HCT116 (cell line): ENCODE data around the gene CTBP2. TPM values are rescaled to one million over a fixed set of nuclear protein-coding genes. Genes with fewer than 3 reads are reported as not detected.

Experiments
- ATAC-seq: fragments of 200-7000 bp; cut with Tn5 transposase; 2 replicates; pipeline ENCODE4 v1.9.1; 2020; ENCODE audit warnings: mild to moderate bottlenecking, moderate library complexity
- BruUV-seq: library from RNA; stranded (reverse); fragments of 400-500 nt; replicated peaks from 2 replicates; lab custom pipeline; 2021; lab: Mats Ljungman, UMichigan
- CTCF ChIA-PET: fragments of 300-600 bp; sonication (Branson Sonifier 250); formaldehyde crosslinking; loops from one replicate; lab custom pipeline; 2021; ENCODE audit warnings: antibody characterized with exemption; lab: Charles Lee
- POLR2A ChIA-PET: fragments of 300-600, 350-600 bp; sonication (Branson Sonifier 250); formaldehyde crosslinking; loops from one replicate; lab custom pipeline; 2021; ENCODE audit warnings: antibody characterized with exemption; lab: Charles Lee
- RAD21 ChIA-PET, 2 experiments: fragments of 300-600 bp; sonication (Branson Sonifier 250); formaldehyde crosslinking; loops; one replicate each; lab custom pipeline; 2023; ENCODE audit warnings: low total read pairs in 2 of 2; ENCODE audit not compliant: uncharacterized antibody in 2 of 2, unreplicated experiment in 2 of 2, low non-redundant PET in 1 of 2; lab: Charles Lee
- DNase-seq: peaks from one replicate; pipeline ENCODE4 v3.0.0-alpha.2; 2010; ENCODE audit warnings: low read depth, low spot score
- H2AFZ ChIP-seq: fragments of 200-600 bp; shearing (Covaris generic), sonication (generic); 2 replicates; pipeline ENCODE4 v1.6.1; 2017; ENCODE audit warnings: low read depth, mixed run types, mixed read lengths, antibody characterized with exemption, low read length; ENCODE audit not compliant: poor library complexity, severe bottlenecking
- H3K27ac ChIP-seq: 2 replicates; pipeline ENCODE4 v1.5.1; 2012; ENCODE audit warnings: low read depth, low read length
- H3K27me3 ChIP-seq: fragments of 200-600 bp; sonication (generic); 2 replicates; pipeline ENCODE4 v1.6.1; 2016; ENCODE audit warnings: mixed run types, low read length, mixed read lengths; ENCODE audit not compliant: insufficient read depth
- H3K36me3 ChIP-seq, 2 experiments: fragments of 200-500 bp in 1 of 2; fragments of 200-600 bp in 1 of 2; sonication (Bioruptor generic) in 1 of 2; sonication (generic) in 1 of 2; 2 replicates each; pipeline versions ENCODE4 v1.5.1 to v1.6.1; 2014 to 2016; ENCODE audit warnings: low read length in 2 of 2, inconsistent platforms in 1 of 2, mixed read lengths in 1 of 2, mixed run types in 1 of 2; ENCODE audit not compliant: insufficient read depth in 2 of 2, control insufficient read depth in 1 of 2
- H3K4me1 ChIP-seq, 2 experiments: fragments of 200-600 bp in 1 of 2; sonication (generic) in 1 of 2; 2 replicates each; pipeline versions ENCODE4 v1.5.1 to v1.6.1; 2012 to 2017; ENCODE audit warnings: low read length in 2 of 2, inconsistent platforms in 1 of 2, mild to moderate bottlenecking in 1 of 2, mixed read lengths in 1 of 2, mixed run types in 1 of 2, moderate library complexity in 1 of 2; ENCODE audit not compliant: insufficient read depth in 2 of 2, control insufficient read depth in 1 of 2
- H3K4me2 ChIP-seq: fragments of 200-600 bp; sonication (generic); 2 replicates; pipeline ENCODE4 v1.6.1; 2017; ENCODE audit warnings: mixed run types, low read length, mixed read lengths
- H3K4me3 ChIP-seq, 2 experiments: fragments of 200-600 bp in 1 of 2; sonication (generic) in 1 of 2; replicated peaks in 1 of 2; 2 replicates each; pipeline ENCODE4 v1.5.1; 2011 to 2016; ENCODE audit warnings: low read length in 2 of 2, control low read depth in 1 of 2, low read depth in 1 of 2, mild to moderate bottlenecking in 1 of 2, mixed read lengths in 1 of 2, mixed run types in 1 of 2
- H3K79me2 ChIP-seq: fragments of 200-600 bp; sonication (generic); 2 replicates; pipeline ENCODE4 v1.6.1; 2017; ENCODE audit warnings: mild to moderate bottlenecking, mixed run types, low read length, moderate library complexity, mixed read lengths; ENCODE audit not compliant: insufficient read depth
- H3K9ac ChIP-seq: fragments of 200-600 bp; sonication (generic); 2 replicates; pipeline ENCODE4 v1.6.1; 2016; ENCODE audit warnings: low read length, mixed read lengths
- H3K9me2 ChIP-seq: fragments of 200-600 bp; sonication (generic), shearing (Covaris generic); 2 replicates; pipeline ENCODE4 v1.6.1; 2017; ENCODE audit warnings: mixed run types, mild to moderate bottlenecking, moderate library complexity; ENCODE audit not compliant: insufficient read depth
- H3K9me3 ChIP-seq, 2 experiments: fragments of 200-500 bp in 1 of 2; fragments of 200-600 bp in 1 of 2; sonication (Bioruptor generic) in 1 of 2; sonication (generic) in 1 of 2; 2 replicates each; pipeline ENCODE4 v1.6.1; 2014 to 2017; ENCODE audit warnings: low read length in 2 of 2, mixed read lengths in 2 of 2, inconsistent platforms in 1 of 2, low read depth in 1 of 2, mild to moderate bottlenecking in 1 of 2, mixed run types in 1 of 2, moderate library complexity in 1 of 2; ENCODE audit not compliant: control insufficient read depth in 1 of 2, insufficient read depth in 1 of 2
- H4K20me1 ChIP-seq: fragments of 200-600 bp; sonication (generic), shearing (Covaris generic); 2 replicates; pipeline ENCODE4 v1.6.1; 2017; ENCODE audit warnings: mixed run types, mild to moderate bottlenecking, moderate library complexity; ENCODE audit not compliant: insufficient read depth
- CBX3 ChIP-seq: IDR thresholded peaks from 2 replicates; pipeline ENCODE4 v1.6.1; 2012; ENCODE audit warnings: low read depth
- CEBPB ChIP-seq: IDR thresholded peaks from 2 replicates; pipeline ENCODE4 v1.6.1; 2012; ENCODE audit warnings: low read depth
- EGR1 ChIP-seq: IDR thresholded peaks from 2 replicates; pipeline ENCODE4 v1.6.1; 2012; ENCODE audit warnings: low read depth
- ELF1 ChIP-seq: IDR thresholded peaks from 2 replicates; pipeline ENCODE4 v1.6.1; 2012; ENCODE audit warnings: low read depth, borderline replicate concordance
- EZH2 ChIP-seq: fragments of 200-600 bp; sonication (generic); IDR thresholded peaks from 2 replicates; pipeline ENCODE4 v1.6.1; 2017; ENCODE audit warnings: antibody characterized with exemption, mixed run types
- EZH2phosphoT487 ChIP-seq: fragments of 200-600 bp; IDR thresholded peaks from 2 replicates; pipeline ENCODE4 v1.6.1; 2018; ENCODE audit warnings: antibody characterized with exemption, borderline replicate concordance
- FOSL1 ChIP-seq: IDR thresholded peaks from 2 replicates; pipeline ENCODE4 v1.6.1; 2012; ENCODE audit warnings: low read depth
- POLR2A ChIP-seq: IDR thresholded peaks from 2 replicates; pipeline ENCODE4 v1.7.0; 2011; ENCODE audit warnings: borderline replicate concordance; ENCODE audit not compliant: insufficient read depth, insufficient read length; ENCODE audit errors: extremely low read depth
- SIN3A ChIP-seq: IDR thresholded peaks from 2 replicates; pipeline ENCODE4 v1.6.1; 2012; ENCODE audit warnings: low read depth
- SP1 ChIP-seq: IDR thresholded peaks from 2 replicates; pipeline ENCODE4 v1.6.1; 2012; ENCODE audit warnings: low read depth
- SRF ChIP-seq: IDR thresholded peaks from 2 replicates; pipeline ENCODE4 v1.6.1; 2012; ENCODE audit warnings: low read depth
- TCF7L2 ChIP-seq: IDR thresholded peaks from 2 replicates; pipeline ENCODE4 v1.7.0; 2011; ENCODE audit warnings: borderline replicate concordance, inconsistent platforms; ENCODE audit not compliant: insufficient read depth, insufficient read length; ENCODE audit errors: extremely low read depth
- YY1 ChIP-seq: IDR thresholded peaks from 2 replicates; pipeline ENCODE4 v1.6.1; 2011; ENCODE audit warnings: low read length, low read depth, moderate library complexity, mild to moderate bottlenecking; ENCODE audit not compliant: insufficient replicate concordance; ENCODE audit errors: extremely low read depth
- ZFX ChIP-seq: fragments of 450-650 bp; IDR thresholded peaks from 2 replicates; pipeline ENCODE4 v1.6.1; 2017
- ZNF274 ChIP-seq: fragments of 200-500 bp; sonication (Bioruptor generic); IDR thresholded peaks from 2 replicates; pipeline ENCODE4 v1.6.1; 2014; ENCODE audit warnings: mild to moderate bottlenecking, low read depth, low read length, inconsistent platforms
- intact Hi-C: fragments of 100-400 bp; cut with micrococcal nuclease; formaldehyde crosslinking; loops from 2 replicates; pipeline ENCODE4 v1.10.0; 2022
- total RNA-seq: library from RNA; stranded (reverse); gene quantifications from one replicate; pipeline ENCODE4 v1.2.1, GENCODE V29; 2021; ENCODE audit not compliant: unreplicated experiment
- TF ChIP-seq, protein P1 (sequence below): IDR thresholded peaks from 2 replicates; pipeline ENCODE4 v1.6.1; 2012
- TF ChIP-seq, protein P2 (sequence below): IDR thresholded peaks from 2 replicates; pipeline ENCODE4 v1.6.1; 2012; ENCODE audit warnings: low read depth
- TF ChIP-seq, protein P3 (sequence below), 3 experiments: fragments of 200-600 bp in 1 of 3; sonication (generic) in 1 of 3; IDR thresholded peaks in 2 of 3; conservative IDR thresholded peaks in 1 of 3; 2 replicates each; pipeline ENCODE4 v1.5.1; 2012 to 2017; ENCODE audit warnings: low read depth in 2 of 3, low read length in 2 of 3, antibody characterized with exemption in 1 of 3, borderline replicate concordance in 1 of 3, control low read depth in 1 of 3, mild to moderate bottlenecking in 1 of 3, mixed read lengths in 1 of 3, mixed run types in 1 of 3, moderate library complexity in 1 of 3; ENCODE audit not compliant: insufficient read depth in 1 of 3
- TF ChIP-seq, protein P4 (sequence below): IDR thresholded peaks from 2 replicates; pipeline ENCODE4 v1.6.1; 2012

CTBP2 gene
- total RNA-seq, 1 experiment from 2014 or later = 144 TPM

DNA sequence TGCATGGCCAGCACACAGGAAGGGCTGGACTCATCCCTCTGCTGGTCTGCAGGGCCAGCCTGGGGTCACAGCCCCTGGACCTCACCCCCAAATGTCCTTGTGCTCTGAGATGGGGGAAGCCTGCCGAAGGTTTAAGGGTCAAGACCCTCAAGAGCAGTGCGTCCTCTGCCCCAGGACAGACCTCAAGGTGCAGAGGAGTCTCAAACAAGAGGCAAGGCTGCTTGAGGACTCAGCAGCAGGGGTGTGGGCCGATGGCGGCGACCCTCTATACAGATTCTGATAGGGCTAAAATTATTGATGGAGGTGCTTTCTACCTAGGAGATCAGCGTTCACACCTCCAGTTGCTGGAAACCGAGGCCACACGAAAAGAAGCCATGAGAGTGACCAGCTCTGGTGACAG, 137.7 kb downstream of the CTBP2 start (continued):
- no peak for TF ChIP-seq YY1
- TF ChIP-seq EZH2 = no peak
- TF ChIP-seq, protein P1, sequence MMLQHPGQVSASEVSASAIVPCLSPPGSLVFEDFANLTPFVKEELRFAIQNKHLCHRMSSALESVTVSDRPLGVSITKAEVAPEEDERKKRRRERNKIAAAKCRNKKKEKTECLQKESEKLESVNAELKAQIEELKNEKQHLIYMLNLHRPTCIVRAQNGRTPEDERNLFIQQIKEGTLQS = no peak
- TF ChIP-seq CBX3 = no peak
- no peak for TF ChIP-seq ELF1
- TF ChIP-seq ZNF274 = no peak

DNA sequence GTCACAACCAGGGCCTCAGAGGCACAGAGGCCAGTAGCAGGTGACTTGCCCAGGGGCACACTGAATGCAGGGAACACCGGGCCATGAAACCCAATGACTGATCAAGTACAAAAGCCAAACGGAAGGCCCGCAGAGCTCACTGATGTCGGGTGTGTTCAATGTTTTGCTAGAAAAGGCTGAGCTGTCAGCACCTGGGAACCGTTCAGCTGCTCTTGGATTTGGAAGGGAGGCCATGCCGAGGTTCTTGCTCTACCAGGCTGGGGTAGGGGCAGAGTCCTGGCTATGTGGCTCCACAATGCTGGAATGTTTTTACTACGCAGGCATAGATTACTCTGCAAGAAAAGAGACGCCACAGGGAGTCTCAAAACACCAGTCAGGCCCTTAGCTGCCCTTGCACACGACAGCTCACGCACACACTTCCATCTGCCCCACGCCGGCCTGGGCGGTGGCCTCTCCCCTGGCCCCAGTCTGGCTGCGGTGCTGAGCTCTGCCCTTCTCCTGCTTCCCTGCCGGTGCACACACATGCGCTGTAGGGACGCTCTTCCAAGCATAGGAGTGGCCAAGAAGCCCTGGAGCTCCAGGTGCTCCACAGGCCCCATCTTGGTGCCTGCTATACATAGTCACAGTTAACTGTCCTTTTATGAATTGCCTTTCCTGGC, 138.5 kb downstream of the CTBP2 start:
- intact Hi-C loops = no loop called here
- no peak overlapping the region for H3K4me2 ChIP-seq
- no TSS peak for BruUV-seq
- CTCF ChIA-PET = no interaction called here
- H3K27me3 ChIP-seq = no peaks in the 10 kb centered on the region
- peaks cover 5% of the 10 kb centered on the region in 2 experiments; a peak in 2 of 4 replicates for H3K36me3 ChIP-seq
- no peaks in the 10 kb centered on the region for H3K4me1 ChIP-seq
- H4K20me1 ChIP-seq = 0 out of 2 replicates have a peak, but pooled peaks cover 8% of the 10 kb centered on the region
- POLR2A ChIA-PET = no interaction called here
- H3K9me3 ChIP-seq = no peaks in the 10 kb centered on the region
- RAD21 ChIA-PET = no interaction called here
- DNase-seq (no peak), ATAC-seq (no peak)
- H3K79me2 ChIP-seq = peaks cover 84% of the 10 kb centered on the region
- no peak overlapping the region for H3K9ac ChIP-seq
- H3K4me3 ChIP-seq = no peak overlapping the region
- H2AFZ ChIP-seq = no peak overlapping the region
- TF ChIP-seq EZH2phosphoT487 (no peak), ZFX (no peak), CEBPB (no peak), EGR1 (no peak), CBX3 (no peak), FOSL1 (no peak), POLR2A (no peak), SIN3A (no peak), EZH2 (no peak), TCF7L2 (no peak), SP1 (no peak), SRF (no peak)
- TF ChIP-seq, protein P2, sequence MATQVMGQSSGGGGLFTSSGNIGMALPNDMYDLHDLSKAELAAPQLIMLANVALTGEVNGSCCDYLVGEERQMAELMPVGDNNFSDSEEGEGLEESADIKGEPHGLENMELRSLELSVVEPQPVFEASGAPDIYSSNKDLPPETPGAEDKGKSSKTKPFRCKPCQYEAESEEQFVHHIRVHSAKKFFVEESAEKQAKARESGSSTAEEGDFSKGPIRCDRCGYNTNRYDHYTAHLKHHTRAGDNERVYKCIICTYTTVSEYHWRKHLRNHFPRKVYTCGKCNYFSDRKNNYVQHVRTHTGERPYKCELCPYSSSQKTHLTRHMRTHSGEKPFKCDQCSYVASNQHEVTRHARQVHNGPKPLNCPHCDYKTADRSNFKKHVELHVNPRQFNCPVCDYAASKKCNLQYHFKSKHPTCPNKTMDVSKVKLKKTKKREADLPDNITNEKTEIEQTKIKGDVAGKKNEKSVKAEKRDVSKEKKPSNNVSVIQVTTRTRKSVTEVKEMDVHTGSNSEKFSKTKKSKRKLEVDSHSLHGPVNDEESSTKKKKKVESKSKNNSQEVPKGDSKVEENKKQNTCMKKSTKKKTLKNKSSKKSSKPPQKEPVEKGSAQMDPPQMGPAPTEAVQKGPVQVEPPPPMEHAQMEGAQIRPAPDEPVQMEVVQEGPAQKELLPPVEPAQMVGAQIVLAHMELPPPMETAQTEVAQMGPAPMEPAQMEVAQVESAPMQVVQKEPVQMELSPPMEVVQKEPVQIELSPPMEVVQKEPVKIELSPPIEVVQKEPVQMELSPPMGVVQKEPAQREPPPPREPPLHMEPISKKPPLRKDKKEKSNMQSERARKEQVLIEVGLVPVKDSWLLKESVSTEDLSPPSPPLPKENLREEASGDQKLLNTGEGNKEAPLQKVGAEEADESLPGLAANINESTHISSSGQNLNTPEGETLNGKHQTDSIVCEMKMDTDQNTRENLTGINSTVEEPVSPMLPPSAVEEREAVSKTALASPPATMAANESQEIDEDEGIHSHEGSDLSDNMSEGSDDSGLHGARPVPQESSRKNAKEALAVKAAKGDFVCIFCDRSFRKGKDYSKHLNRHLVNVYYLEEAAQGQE = no peak
- TF ChIP-seq, protein P3, sequence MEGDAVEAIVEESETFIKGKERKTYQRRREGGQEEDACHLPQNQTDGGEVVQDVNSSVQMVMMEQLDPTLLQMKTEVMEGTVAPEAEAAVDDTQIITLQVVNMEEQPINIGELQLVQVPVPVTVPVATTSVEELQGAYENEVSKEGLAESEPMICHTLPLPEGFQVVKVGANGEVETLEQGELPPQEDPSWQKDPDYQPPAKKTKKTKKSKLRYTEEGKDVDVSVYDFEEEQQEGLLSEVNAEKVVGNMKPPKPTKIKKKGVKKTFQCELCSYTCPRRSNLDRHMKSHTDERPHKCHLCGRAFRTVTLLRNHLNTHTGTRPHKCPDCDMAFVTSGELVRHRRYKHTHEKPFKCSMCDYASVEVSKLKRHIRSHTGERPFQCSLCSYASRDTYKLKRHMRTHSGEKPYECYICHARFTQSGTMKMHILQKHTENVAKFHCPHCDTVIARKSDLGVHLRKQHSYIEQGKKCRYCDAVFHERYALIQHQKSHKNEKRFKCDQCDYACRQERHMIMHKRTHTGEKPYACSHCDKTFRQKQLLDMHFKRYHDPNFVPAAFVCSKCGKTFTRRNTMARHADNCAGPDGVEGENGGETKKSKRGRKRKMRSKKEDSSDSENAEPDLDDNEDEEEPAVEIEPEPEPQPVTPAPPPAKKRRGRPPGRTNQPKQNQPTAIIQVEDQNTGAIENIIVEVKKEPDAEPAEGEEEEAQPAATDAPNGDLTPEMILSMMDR (IDR thresholded peaks at IDR 0.05 in 2 of 3, conservative IDR thresholded peaks at IDR 0.05 in 1 of 3; ENCODE audit: borderline replicate concordance in 1 of 3, insufficient read depth in 1 of 3, low read depth in 2 of 3, low read length in 2 of 3) = no peak
- TF ChIP-seq, protein P4, sequence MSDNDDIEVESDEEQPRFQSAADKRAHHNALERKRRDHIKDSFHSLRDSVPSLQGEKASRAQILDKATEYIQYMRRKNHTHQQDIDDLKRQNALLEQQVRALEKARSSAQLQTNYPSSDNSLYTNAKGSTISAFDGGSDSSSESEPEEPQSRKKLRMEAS = no peak
- no peak overlapping the region for H3K27ac ChIP-seq
- H3K9me2 ChIP-seq = no peaks in the 10 kb centered on the region
